GM19035 (cell line): ENCODE results near the gene TBC1D22B.
"Not testable (repeated sequence)": the region's sequence is repeated elsewhere in the genome, so short reads cannot be mapped to it uniquely, and the experiment has no call there.

Source experiments
- ATAC-seq: cut with Tn5 transposase; IDR thresholded peaks from one replicate; pipeline ENCODE4 v1.9.1; 2021; ENCODE audit not compliant: unreplicated experiment

TBC1D22B gene

GRCh38 chr6:37319856-37320480, 62.4 kb downstream of the TBC1D22B start:
- no peak for ATAC-seq

- ATAC-seq: no peak
These were observed 63.1 kb downstream of the TBC1D22B start for GRCh38 chr6:37320646-37321045.

- ATAC-seq: no peak
These were observed 63.5 kb downstream of the TBC1D22B start for GRCh38 chr6:37321101-37321500.

- ATAC-seq: no peak
These were observed 64.2 kb downstream of the TBC1D22B start for GRCh38 chr6:37321516-37322415.

GRCh38 chr6:37323580-37323979, 66.0 kb downstream of the TBC1D22B start:
- ATAC-seq: no peak

GRCh38 chr6:37324131-37325033, 66.8 kb downstream of the TBC1D22B start:
- ATAC-seq: no peak

- ATAC-seq: not testable (repeated sequence)
These were observed 72.8 kb downstream of the TBC1D22B start for GRCh38 chr6:37330345-37330744.

GRCh38 chr6:37331047-37331446, 73.5 kb downstream of the TBC1D22B start:
- no peak for ATAC-seq

- no peak for ATAC-seq
These were observed 75.3 kb downstream of the TBC1D22B start for GRCh38 chr6:37332894-37333293.

- ATAC-seq: no peak
These were observed 76.5 kb downstream of the TBC1D22B start for GRCh38 chr6:37334047-37334446.

- not testable (repeated sequence) for ATAC-seq
These were observed 80.7 kb downstream of the TBC1D22B start for GRCh38 chr6:37338317-37338716.

GRCh38 chr6:37338745-37339255, 81.2 kb downstream of the TBC1D22B start:
- no peak for ATAC-seq

GRCh38 chr6:37339741-37340638, 82.4 kb downstream of the TBC1D22B start:
- ATAC-seq: no peak

- no peak for ATAC-seq
These were observed 83.0 kb downstream of the TBC1D22B start for GRCh38 chr6:37340639-37340943.

- ATAC-seq: no peak
These were observed 85.7 kb downstream of the TBC1D22B start for GRCh38 chr6:37343248-37343647.

- no peak for ATAC-seq
These were observed 86.7 kb downstream of the TBC1D22B start for GRCh38 chr6:37344308-37344707.

GRCh38 chr6:37345804-37346203, 88.2 kb downstream of the TBC1D22B start:
- ATAC-seq: not testable (repeated sequence)

GRCh38 chr6:37347177-37347576, 89.6 kb downstream of the TBC1D22B start:
- no peak for ATAC-seq

- no peak for ATAC-seq
These were observed 90.1 kb downstream of the TBC1D22B start for GRCh38 chr6:37347670-37348111.

- no peak for ATAC-seq
These were observed 93.5 kb downstream of the TBC1D22B start for GRCh38 chr6:37351027-37351426.
